Neuron (in vitro differentiated cells): Measurements from ENCODE around the gene USP5.
A peak's percentile ranks its signal among the peaks of the same experiment; 100 is the strongest.
"Not testable (repeated sequence)": the region's sequence is repeated elsewhere in the genome, so short reads cannot be mapped to it uniquely, and the experiment has no call there.

Experiments
- H2AFZ ChIP-seq: one replicate; pipeline ENCODE4 v1.6.1; 2013; ENCODE audit warnings: low read depth, mild to moderate bottlenecking, inconsistent platforms, low read length, moderate library complexity
- H3K27me3 ChIP-seq: one replicate; pipeline ENCODE4 v1.6.1; 2013; ENCODE audit warnings: low read length; ENCODE audit not compliant: insufficient read depth
- H3K36me3 ChIP-seq: one replicate; pipeline ENCODE4 v1.6.1; 2013; ENCODE audit warnings: low read length; ENCODE audit not compliant: insufficient read depth
- H3K4me1 ChIP-seq: one replicate; pipeline ENCODE4 v1.6.1; 2013; ENCODE audit warnings: low read length; ENCODE audit not compliant: insufficient read depth
- H3K4me3 ChIP-seq: 2 replicates; pipeline ENCODE4 v1.5.1; 2013; ENCODE audit warnings: mild to moderate bottlenecking, low read length, moderate library complexity
- H3K9me3 ChIP-seq: one replicate; pipeline ENCODE4 v1.6.1; 2013; ENCODE audit warnings: low read length

Gene USP5

DNA sequence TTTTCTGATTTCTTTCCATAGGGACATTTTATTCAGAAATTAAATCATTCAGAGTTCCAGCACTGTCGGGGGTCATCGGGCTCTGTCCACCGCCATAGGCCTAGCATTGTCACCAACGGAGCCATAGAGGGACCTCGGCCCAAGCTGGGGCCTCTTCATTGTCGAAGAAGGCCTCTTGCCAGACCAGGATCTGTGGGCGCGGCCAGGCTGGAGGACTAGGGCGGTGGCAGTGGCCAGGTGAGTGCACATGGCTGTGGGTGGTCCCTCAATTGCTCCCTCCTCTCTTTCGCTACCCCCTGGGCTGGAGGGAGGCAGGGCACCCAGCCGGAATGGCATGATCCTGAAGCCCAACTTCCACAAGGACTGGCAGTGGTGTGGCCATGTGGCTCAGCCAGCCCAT lies 31.7 kb downstream of the USP5 start:
- Histone ChIP-seq H3K4me3 (no peak overlapping the region), H3K9me3 (no peaks in the 10 kb centered on the region), H2AFZ (no peak overlapping the region), H3K4me1 (no peaks in the 10 kb centered on the region), H3K27me3 (no peaks in the 10 kb centered on the region), H3K36me3 (peaks cover 10% of the 10 kb centered on the region)

DNA sequence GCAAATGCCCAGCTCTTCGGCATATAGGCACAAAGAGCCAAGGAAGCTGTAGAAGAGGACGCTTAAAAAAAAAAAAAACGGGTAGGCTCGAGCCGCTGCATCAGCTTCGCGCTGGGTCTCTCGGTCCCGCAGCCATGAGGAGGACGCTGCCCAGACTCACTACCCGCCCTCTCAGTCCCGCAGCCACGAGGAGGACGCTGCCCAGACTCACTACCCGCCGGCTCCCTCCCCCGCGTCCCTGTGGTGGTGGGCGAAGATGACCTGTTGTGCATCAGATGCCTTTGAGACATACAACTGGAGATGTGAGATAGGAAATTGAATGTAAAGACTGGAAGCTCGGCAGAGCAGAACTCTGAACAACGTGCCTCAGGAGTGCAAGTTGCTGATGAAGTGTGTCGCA lies 32.6 kb downstream of the USP5 start:
- H3K4me3 ChIP-seq = no peak overlapping the region
- H3K36me3 ChIP-seq = peaks cover 10% of the 10 kb centered on the region
- H3K9me3 ChIP-seq = no peaks in the 10 kb centered on the region
- H3K27me3 ChIP-seq = no peaks in the 10 kb centered on the region
- H2AFZ ChIP-seq = no peak overlapping the region
- no peaks in the 10 kb centered on the region for H3K4me1 ChIP-seq

DNA sequence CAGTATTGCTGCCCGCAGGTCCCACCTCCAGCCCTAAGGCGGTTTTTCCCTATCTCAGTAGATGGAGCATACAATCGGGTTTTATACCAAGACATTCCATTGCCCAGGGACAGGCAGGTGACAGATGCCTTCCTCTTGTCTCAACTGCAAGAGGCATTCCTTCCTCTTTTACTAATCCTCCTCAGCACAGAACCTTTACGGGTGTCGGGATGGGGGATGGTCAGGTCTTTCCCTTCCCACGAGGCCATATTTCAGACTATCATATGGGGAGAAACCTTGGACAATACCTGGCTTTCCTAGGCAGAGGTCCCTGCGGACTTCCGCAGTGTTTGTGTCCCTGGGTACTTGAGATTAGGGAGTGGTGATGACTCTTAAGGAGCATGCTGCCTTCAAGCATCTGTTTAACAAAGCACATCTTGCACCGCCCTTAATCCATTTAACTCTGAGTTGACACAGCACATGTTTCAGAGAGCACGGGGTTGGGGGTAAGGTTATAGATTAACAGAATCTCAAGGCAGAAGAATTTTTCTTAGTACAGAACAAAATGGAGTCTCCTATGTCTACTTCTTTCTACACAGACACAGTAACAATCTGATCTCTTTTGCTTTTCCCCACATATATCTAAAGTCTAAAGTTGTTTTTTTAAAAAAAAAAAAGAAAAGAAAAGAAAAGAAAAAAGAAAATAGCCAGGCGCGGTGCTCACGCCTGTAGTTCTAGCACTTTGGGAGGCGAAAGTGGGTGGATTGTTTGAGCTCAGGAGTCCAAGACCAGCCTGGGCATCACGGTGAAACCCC lies 34.5 kb downstream of the USP5 start:
- not testable (repeated sequence) for H2AFZ ChIP-seq, H3K27me3 ChIP-seq, H3K4me1 ChIP-seq, H3K4me3 ChIP-seq, H3K9me3 ChIP-seq
- peaks cover 10% of the 10 kb centered on the region for H3K36me3 ChIP-seq

DNA sequence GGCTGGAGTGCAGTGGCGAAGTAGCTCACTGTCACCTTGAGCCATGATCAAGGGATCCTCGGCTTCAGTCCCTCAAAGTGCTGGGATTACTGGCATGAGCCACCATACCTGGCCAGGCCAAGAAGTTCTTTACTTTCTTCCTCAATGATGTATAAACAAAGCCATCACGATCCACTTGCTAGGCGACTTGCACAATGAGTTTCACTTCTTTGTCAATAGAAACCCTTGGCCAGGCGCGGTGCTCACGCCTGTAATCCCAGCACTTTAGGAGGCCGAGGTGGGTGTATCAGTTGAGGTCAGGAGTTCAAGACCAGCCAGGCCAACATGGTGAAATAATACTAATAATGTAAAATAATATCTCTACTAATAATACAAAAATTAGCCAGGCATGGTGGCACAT lies 35.5 kb downstream of the USP5 start:
- peaks cover 6% of the 10 kb centered on the region for H3K4me1 ChIP-seq
- no peak overlapping the region for H2AFZ ChIP-seq
- H3K36me3 ChIP-seq = peaks cover 10% of the 10 kb centered on the region
- no peaks in the 10 kb centered on the region for H3K27me3 ChIP-seq
- no peak overlapping the region for H3K4me3 ChIP-seq
- no peaks in the 10 kb centered on the region for H3K9me3 ChIP-seq

DNA sequence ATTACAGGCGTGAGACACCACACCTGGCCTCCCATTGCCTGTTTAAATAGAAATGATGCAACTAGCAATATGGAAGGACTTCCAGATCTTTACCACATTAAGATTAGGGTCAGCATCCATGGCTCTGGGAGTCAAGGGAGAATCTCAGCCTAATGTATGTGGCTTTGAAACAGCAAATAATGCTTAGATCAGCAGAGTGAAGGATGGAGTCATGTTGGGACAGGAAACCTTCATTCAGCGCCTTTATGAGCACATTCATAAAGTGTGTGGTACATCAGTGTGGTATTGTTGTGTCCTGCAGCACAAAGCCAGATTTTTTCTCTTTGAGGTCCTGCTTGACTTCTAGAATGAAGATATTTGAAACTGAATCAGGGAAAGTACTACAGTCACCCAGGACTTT lies 36.4 kb downstream of the USP5 start:
- Histone ChIP-seq H3K27me3 (no peaks in the 10 kb centered on the region), H3K4me1 (peaks cover 6% of the 10 kb centered on the region), H2AFZ (no peak overlapping the region), H3K9me3 (no peaks in the 10 kb centered on the region), H3K4me3 (no peak overlapping the region), H3K36me3 (peaks cover 10% of the 10 kb centered on the region)

DNA sequence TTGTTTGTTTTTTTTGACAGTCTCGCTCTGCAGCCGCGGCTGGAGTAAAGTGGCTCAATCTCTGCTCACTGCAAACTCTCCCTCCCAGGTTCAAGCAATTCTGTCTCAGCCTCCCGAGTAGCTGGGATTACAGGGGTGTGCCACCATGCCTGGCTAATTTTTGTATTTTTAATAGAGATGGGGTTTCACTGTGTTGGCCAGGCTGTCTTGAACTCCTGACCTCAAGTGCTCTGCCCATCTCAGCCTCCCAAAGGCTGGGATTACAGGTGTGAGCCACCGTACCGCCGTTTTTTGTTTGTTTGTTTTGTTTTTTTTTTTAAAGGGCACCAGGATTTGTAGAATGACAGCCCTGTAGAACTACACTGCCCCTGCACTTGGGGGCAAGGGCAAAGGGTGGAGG lies 36.8 kb downstream of the USP5 start:
- H2AFZ ChIP-seq, H3K4me3 ChIP-seq: not testable (repeated sequence)

DNA sequence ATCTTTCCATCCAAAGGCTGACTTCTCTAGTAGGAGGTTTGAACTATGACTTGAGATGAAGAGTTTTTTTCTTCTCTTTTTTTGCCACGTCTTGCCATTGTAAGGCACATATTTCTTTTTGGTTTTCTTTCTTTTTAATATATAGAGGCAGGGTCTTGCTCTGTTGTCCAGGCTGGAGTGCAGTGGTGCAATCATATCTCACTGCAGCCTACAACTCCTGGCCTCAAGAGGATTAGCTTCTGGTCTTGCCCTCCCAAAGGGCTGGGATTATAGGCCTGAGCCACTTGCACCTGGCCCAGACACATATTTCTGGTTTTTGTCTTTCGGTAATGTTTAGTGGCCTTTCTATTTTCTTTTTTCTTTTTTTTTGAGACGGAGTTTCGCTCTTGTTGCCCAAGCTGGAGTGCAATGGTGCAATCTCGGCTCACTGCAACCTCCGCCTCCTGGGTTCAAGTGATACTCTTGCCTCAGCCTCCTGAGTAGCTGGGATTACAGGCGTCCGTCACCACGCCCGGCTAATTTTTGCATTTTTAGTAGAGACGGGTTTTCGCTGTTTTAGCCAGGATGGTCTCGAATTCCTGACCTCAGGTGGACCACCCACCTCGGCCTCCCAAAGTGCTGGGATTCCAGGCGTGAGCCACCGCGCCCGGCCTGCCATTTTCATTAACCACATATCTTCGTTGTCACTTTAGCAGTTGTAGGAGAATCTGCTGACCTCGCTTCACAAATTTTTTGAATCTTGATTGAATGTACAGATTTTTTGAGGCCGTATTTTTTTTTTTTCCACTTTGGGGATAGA lies 38.0 kb downstream of the USP5 start:
- H3K4me3 ChIP-seq, H3K9me3 ChIP-seq, H3K36me3 ChIP-seq, H3K4me1 ChIP-seq, H3K27me3 ChIP-seq: not testable (repeated sequence)
- peak overlapping the region; percentile 92 for H2AFZ ChIP-seq

More for the DNA sequence above, 36.8 kb downstream of the USP5 start:
- not testable (repeated sequence) for H3K36me3 ChIP-seq, H3K4me1 ChIP-seq, H3K9me3 ChIP-seq, H3K27me3 ChIP-seq

DNA sequence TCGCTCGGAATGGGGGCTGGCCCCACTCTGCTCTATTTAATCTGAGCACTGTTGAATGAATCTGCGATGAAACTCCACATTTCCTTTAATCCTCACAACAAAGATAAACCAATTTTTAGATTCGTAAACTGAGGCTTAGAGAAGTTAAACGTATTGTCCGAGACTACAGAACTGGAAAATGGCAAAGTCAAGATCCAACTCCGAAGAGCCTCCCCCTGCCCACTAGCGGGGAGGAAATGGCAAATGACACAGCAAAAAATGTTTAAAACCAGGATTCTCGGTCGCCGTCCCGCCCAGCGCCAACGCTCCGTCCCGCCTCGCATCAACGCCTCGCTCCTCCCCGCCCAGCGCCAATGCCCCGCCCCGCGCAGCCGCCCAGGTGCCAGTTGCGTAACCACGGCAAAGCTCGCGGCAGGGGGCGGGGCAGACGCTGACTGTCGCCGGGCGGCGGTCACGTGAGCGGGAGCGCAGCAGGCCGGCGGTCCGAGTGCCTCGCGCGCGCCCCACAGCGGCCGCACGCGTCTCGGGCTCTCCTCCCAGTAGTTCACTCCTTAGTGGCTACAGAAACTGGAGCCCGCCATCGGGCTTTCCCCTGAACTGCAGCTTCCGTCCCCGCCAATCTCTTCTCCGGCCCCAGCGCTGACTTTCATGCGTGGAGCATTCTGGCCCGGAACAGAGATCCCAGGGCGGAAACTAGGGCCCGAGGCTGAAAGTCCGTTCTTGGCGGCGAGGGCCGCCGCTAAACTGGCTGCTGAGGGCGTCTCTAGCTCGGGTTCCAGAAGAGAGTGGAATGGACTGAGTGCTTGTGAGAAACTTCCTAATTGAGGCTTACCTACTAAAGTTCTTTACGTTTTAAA lies 39.1 kb downstream of the USP5 start:
- Histone ChIP-seq H3K27me3 (no peaks in the 10 kb centered on the region), H2AFZ (peak overlapping the region; percentile 92), H3K9me3 (no peaks in the 10 kb centered on the region), H3K4me1 (peaks cover 6% of the 10 kb centered on the region), H3K36me3 (no peaks in the 10 kb centered on the region), H3K4me3 (peak overlapping the region; percentile 49)

DNA sequence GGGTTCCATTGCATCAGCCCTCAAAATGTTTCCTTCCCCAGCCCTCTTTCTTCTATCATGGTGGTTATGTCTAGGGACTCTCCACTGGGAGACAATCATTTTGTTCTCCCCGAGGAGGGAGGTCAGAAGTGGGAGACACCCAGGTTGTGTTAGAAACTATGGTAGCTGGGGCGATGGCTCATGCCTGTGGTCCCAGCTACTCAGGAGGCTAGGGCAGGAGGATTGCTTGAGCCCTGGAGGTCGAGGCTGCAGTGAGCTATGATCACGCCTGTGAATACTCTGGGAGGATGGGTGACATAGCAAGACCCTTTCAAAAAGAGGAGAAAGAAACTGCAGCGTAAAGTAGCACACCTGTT lies 39.7 kb downstream of the USP5 start:
- H3K27me3 ChIP-seq = no peaks in the 10 kb centered on the region
- H3K4me1 ChIP-seq = peaks cover 6% of the 10 kb centered on the region
- H2AFZ ChIP-seq = peak overlapping the region; percentile 68
- H3K4me3 ChIP-seq = peak overlapping the region; percentile 25
- no peaks in the 10 kb centered on the region for H3K9me3 ChIP-seq
- no peaks in the 10 kb centered on the region for H3K36me3 ChIP-seq

DNA sequence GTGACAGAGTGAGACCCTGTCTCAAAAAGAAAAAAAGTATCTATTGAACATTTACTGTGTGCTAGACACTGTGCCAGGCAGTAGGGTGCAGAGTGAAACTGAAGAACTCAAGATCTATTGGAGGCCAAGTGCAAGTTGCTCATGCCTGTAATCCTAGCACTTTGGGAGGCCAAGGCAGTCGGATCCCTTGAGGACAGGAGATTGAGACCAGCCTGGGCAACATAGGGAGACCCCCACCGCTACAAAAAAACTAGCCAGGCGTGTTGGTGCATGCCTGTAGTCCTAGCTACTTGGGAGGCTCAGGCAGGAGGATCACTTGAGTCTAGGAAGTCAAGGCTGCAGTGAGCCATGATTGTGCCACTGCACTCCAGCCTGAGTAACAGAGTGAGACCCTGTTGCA lies 40.7 kb downstream of the USP5 start:
- not testable (repeated sequence) for H2AFZ ChIP-seq, H3K9me3 ChIP-seq, H3K4me1 ChIP-seq, H3K36me3 ChIP-seq, H3K4me3 ChIP-seq, H3K27me3 ChIP-seq

DNA sequence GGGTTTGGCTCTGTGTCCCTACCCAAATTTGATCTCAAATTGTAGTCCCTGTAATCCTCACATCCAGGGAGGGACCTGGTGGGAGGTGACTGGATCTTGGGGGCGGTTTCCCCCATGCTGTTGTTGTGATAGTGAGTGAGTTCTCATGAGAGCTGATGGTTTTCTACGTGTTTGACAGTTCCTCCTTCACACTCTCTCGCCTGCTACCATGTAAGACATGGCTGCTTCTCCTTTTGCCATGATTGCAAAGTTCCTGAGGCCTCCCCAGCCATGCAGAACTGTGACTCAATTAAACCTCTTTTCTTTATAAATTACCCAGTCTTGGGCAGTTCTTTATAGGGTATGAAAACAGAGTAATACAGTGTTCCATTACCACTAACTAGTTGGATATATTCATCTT lies 42.4 kb downstream of the USP5 start:
- no peak overlapping the region for H3K4me3 ChIP-seq
- no peaks in the 10 kb centered on the region for H3K9me3 ChIP-seq
- no peaks in the 10 kb centered on the region for H3K27me3 ChIP-seq
- peaks cover 6% of the 10 kb centered on the region for H3K4me1 ChIP-seq
- H3K36me3 ChIP-seq = no peaks in the 10 kb centered on the region
- no peak overlapping the region for H2AFZ ChIP-seq

DNA sequence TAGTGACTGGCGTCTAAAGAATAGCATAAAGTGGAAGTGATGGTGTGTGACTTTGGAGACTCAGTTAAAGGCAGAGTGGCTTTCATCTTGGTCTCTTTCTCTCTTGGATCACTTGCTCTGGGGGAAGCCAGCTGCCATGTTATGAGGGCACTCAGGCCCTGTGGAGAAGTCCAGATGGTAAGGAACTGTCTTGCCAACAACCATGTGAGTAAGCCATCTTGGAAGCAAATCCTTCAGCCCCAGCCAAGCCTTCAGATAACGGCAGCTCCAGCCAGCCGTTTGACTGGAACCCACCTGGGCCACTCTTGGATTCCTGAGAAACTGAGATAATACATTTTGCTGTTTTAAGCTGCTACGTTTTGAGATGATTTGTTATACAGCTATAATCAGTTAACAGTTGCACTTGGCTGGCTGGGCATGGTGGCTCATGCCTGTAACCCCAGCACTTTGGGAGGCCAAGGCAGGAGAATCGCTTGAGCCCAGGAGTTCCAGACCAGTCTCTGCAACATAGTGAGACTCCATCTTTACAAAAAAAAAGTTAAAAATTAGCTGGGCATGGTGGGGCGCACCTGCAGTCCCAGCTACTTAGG lies 45.0 kb downstream of the USP5 start:
- Histone ChIP-seq H2AFZ (no peak overlapping the region), H3K27me3 (no peaks in the 10 kb centered on the region), H3K4me3 (no peak overlapping the region), H3K4me1 (peaks cover 3% of the 10 kb centered on the region), H3K9me3 (no peaks in the 10 kb centered on the region), H3K36me3 (no peaks in the 10 kb centered on the region)

DNA sequence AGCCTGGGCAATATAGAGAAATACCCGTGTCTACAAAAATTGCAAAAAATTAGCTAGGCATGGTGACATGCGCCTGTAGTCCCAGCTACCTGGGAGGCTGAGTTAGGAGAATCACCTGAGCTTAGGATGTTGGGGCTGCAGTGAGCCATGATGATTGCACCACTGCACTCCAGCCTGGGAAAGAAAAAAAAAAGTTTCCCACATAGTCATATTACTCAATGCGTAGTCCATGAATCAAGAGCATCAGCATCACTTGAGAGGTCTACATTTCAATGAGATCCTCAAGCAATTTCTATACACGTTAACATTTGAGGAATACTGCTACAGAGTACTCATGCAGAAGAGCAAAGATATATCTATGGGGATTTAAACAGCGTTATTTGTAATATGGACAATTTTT lies 47.5 kb downstream of the USP5 start:
- H2AFZ ChIP-seq = no peak overlapping the region
- H3K4me1 ChIP-seq = peaks cover 11% of the 10 kb centered on the region
- H3K9me3 ChIP-seq = no peaks in the 10 kb centered on the region
- H3K4me3 ChIP-seq = no peak overlapping the region
- no peaks in the 10 kb centered on the region for H3K27me3 ChIP-seq
- H3K36me3 ChIP-seq = no peaks in the 10 kb centered on the region
